NCI-H1694 treated with DMSO at 0.1 percent for 48 hours (cell line): Measurements from ENCODE around the gene CUL4A.

Experiments used
- DNase-seq: peaks from one replicate; lab custom pipeline; 2025; lab: John Stamatoyannopoulos, UW

CUL4A gene

DNA sequence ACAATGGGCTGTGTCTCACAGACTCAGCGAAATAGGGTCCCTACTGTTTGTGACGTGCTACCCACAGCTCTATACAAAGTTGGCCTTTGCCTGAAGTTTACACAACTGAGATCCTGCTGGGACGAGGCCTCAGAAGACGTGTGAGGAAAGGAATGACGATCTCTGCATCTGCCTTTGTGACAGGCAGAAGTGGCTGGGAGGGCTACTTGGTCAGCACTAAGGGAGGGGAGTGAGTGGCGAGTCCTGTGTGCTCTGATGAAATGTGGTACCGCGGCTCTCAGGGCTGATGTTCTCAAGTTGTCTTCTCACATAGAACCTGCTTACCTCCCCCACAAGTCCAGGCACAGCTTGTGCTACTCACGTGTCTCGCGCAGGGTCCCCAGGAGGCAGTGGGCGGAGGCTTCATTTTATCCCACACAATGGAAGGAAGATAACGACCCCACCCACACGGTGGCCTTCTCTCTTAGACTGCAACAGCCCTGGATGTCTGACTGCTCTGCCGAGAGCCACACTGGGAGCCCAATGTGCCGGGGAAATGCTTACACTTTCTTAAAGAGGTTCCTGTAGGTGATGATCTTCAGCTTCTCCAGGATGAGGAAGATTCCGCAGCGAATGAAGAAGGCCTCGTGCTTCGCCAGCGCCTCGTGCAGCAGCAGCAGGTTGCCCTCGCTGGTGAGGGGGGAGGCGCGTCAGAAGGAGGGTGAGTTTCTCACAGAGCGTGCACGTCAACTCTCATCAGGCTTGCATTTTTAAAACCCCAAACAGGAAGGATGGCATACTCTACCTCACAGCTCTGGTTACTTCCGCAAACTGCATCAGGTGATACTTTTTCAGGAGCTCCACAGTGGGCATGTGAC is 29.8 kb upstream of the CUL4A start:
- DNase-seq, result no peak

DNA sequence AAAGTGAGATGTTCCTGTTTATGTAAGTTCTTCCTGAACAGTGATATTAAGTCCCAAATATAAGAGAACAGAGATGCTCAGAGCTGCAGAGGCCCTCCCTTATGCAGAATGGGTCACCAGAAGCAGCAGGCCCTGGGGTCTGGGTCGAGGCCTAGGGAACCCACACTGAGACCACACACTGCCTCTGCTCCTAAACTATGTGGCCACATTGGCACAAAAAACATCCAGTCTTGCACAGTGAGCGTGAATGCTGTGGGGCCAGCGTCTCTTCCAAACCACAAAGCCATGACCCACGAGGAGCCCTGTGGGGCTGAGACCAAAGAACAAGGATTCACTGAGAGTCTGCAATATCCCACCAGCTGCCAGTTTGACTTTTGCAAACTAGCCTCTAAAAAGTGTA is 27.4 kb upstream of the CUL4A start:
- no peak for DNase-seq

- DNase-seq, result no peak
Observed at GRCh38 chr13:113183450-113184129, 25.8 kb upstream of the CUL4A start.

- no peak for DNase-seq
Observed at GRCh38 chr13:113184568-113185440, 24.6 kb upstream of the CUL4A start.

GRCh38 chr13:113186061-113186900 is 23.1 kb upstream of the CUL4A start:
- DNase-seq, result no peak

- no peak for DNase-seq
Observed at GRCh38 chr13:113187263-113187669, 22.1 kb upstream of the CUL4A start.

- DNase-seq, result no peak
Observed at GRCh38 chr13:113187883-113188665, 21.3 kb upstream of the CUL4A start.

- DNase-seq, result no peak
Observed at GRCh38 chr13:113190181-113190580, 19.2 kb upstream of the CUL4A start.

DNA sequence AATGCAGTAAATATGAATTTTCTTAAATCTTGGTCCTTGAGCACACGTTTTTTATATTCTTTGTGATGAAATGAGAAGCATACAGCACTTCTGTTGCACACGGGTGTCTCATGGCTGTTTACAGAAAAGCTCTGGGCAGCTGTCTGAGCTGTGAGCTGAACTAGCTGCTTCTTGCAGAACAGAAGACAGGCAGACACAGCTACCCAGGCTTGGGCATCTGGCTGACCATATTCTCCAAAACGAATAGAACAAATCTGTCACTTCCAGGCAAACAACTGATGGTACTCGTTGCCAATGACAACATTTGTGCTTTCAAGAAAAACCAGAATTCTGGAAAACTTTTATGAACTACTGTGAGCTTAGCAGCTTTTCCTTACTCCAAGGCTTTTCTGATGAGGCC is 17.1 kb upstream of the CUL4A start:
- DNase-seq, result no peak

DNA sequence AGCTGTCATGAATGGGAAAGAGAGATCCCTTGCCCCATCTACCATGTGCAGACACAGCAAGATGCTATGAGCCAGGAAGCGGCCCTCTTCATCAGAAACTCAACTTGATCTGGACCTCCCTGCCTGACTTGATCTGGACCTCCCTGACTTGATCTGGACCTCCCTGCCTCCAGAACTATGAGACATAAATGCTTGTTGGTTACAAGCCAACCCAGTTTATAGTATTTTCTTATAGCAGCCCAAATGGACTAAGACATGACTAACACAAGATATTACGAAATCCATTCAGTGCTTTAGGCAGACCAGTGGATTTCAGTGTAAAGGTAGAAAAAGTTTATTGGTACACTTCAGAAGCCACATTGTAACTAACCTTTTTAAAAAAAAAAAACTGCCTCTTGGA is 16.5 kb upstream of the CUL4A start:
- DNase-seq, result no peak

DNA sequence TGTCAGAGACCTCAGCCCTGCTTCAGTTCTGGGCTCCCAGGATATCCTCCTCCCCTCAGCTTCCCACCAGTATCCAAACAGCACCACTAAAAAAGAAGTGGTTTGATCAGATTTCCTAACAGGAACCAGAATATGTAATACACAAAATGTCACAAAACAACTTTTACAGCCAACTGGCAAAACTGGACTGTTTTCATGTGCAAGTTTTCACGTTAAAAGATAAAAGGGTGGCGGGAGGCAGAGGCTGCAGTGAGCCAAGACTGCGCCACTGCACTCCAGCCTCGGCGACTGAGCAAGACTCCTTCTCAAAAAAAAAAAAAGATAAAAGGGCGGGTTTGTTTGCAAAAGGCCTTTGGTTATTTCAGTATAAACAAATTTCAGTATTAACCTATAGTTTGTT is 14.1 kb upstream of the CUL4A start:
- no peak for DNase-seq

- no peak for DNase-seq
Observed at GRCh38 chr13:113196970-113197737, 12.3 kb upstream of the CUL4A start.

GRCh38 chr13:113201815-113202214 is 7.6 kb upstream of the CUL4A start:
- no peak for DNase-seq

DNA sequence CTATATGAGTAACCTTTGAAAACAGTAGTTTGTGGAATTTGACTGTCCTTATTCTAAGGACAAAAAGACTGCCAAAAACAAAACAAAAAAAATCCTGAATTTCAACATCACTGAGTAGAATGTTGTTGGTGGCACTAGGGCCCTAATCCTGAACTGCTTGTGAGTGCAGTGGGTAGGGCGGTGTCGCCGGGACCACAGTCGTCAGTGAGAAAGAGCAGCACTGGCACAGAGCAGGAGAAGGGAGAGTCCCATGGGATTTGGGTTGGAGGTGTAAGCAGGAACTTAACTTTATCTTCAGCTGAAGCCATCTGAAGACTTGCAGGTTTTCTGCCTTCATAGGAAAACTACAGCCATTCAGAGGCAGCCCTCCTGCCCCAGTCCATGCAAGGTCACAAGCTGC is 6.5 kb upstream of the CUL4A start:
- no peak for DNase-seq

- no peak for DNase-seq
Observed at GRCh38 chr13:113203507-113204377, 5.7 kb upstream of the CUL4A start.

DNA sequence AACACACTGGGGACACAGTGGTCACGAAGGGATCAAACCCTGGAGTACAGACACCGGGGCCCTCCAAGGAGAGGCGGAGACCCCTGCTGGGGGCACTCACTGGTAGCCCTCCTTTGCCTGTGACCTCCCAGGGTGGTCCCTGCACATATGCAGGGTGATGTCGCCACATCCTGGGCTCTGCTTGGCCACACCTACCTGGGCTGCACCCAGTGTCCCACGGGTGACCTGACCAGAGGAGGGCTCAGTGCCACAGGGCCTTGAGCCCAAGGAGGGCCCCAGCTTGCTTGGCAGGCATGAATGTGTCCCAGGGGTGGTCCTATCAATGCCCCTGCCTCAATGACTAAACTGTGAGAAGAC is 5.1 kb upstream of the CUL4A start:
- DNase-seq, result no peak

GRCh38 chr13:113205428-113205931 is 3.9 kb upstream of the CUL4A start:
- no peak for DNase-seq

DNA sequence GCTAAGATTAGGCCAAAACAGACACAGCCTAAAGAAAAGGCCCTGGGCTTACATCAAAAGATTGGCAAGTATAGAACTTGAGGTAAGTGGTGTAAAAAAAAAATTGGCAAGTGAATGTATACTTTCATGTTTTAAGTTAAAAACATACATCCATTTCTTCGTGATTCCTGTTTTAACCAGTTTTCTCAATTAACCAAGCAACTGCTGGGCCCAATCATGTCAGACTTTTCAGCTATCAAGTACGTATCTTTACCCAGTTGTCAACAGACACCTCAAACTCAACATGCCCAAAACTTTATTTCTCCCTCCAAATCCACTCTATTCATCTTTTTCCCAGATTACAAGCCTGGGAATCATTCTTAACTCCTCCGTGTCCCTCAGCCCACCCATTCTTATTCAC is 2.0 kb upstream of the CUL4A start:
- no peak for DNase-seq

- DNase-seq, result no peak
Observed at GRCh38 chr13:113207890-113208420, 1.5 kb upstream of the CUL4A start.
